ENCODE measurements around the gene MAD1L1.

DNA sequence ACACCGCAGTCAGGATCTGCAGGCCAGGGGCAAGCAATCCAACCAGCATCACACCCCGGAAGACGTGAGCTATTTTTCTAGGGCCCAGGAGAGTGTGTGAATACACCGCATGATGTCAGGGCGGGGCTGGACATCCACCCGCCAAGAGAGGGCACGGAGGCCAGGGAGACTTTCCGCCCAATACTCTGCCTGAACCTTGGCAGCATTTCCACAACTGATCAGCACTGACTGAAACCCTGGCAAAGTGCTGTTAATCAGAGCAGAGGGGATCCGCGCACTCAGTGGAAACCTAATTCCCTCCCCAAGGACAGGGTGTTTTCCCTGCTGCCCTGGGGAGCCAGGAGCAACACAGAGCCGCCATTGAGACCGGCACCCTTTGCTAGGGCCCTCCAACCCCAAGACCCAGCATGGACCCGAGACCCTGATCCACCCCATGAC lies 8.2 kb downstream of the MAD1L1 start:
- TF ChIP-seq, protein P1, sequence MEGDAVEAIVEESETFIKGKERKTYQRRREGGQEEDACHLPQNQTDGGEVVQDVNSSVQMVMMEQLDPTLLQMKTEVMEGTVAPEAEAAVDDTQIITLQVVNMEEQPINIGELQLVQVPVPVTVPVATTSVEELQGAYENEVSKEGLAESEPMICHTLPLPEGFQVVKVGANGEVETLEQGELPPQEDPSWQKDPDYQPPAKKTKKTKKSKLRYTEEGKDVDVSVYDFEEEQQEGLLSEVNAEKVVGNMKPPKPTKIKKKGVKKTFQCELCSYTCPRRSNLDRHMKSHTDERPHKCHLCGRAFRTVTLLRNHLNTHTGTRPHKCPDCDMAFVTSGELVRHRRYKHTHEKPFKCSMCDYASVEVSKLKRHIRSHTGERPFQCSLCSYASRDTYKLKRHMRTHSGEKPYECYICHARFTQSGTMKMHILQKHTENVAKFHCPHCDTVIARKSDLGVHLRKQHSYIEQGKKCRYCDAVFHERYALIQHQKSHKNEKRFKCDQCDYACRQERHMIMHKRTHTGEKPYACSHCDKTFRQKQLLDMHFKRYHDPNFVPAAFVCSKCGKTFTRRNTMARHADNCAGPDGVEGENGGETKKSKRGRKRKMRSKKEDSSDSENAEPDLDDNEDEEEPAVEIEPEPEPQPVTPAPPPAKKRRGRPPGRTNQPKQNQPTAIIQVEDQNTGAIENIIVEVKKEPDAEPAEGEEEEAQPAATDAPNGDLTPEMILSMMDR (IDR thresholded peaks at IDR 0.05) = no peak
- no peak for TF ChIP-seq POLR2A (IDR thresholded peaks at IDR 0.05)
